Measurements from ENCODE around the gene RBBP8NL. TPM values are rescaled to one million over a fixed set of nuclear protein-coding genes. Genes with fewer than 3 reads are reported as not detected.

The RBBP8NL gene
- polyA plus RNA-seq, 12 donors, result 0.20 to 2.8 (median 0.68) TPM; not detected in 9

GRCh38 chr20:62422636-62423325 is 4.6 kb downstream of the RBBP8NL start:
- no peak for DNase-seq

GRCh38 chr20:62421716-62421990 is 5.7 kb downstream of the RBBP8NL start:
- DNase-seq, result no peak

GRCh38 chr20:62420846-62421715 is 6.3 kb downstream of the RBBP8NL start:
- no peak for DNase-seq

GRCh38 chr20:62419759-62420158 is 7.6 kb downstream of the RBBP8NL start:
- DNase-seq, result no peak

- no peak for DNase-seq
Measured at GRCh38 chr20:62418709-62419487, 8.4 kb downstream of the RBBP8NL start.

GRCh38 chr20:62417981-62418708 is 9.2 kb downstream of the RBBP8NL start:
- DNase-seq, result no peak

GRCh38 chr20:62416651-62417637 is 10.4 kb downstream of the RBBP8NL start:
- DNase-seq, result no peak

GRCh38 chr20:62415354-62416111 is 11.8 kb downstream of the RBBP8NL start:
- DNase-seq, result no peak

- DNase-seq, result no peak
Measured at GRCh38 chr20:62413896-62414481, 13.3 kb downstream of the RBBP8NL start.

GRCh38 chr20:62413025-62413570 is 14.2 kb downstream of the RBBP8NL start:
- DNase-seq, result no peak

GRCh38 chr20:62412194-62413024 is 14.9 kb downstream of the RBBP8NL start:
- no peak for DNase-seq

GRCh38 chr20:62411479-62412193 is 15.7 kb downstream of the RBBP8NL start:
- DNase-seq, result no peak

GRCh38 chr20:62410746-62411478 is 16.4 kb downstream of the RBBP8NL start:
- no peak for DNase-seq

- no peak for DNase-seq
Measured at GRCh38 chr20:62409931-62410745, 17.2 kb downstream of the RBBP8NL start.

GRCh38 chr20:62409086-62409853 is 18.1 kb downstream of the RBBP8NL start:
- DNase-seq, result no peak
